GM19025 (cell line): Measurements from ENCODE around the gene TRIM74.
A peak's percentile ranks its signal among the peaks of the same experiment; 100 is the strongest.
"Not testable (repeated sequence)": the region's sequence is repeated elsewhere in the genome, so short reads cannot be mapped to it uniquely, and the experiment has no call there.

Experiments used
- ATAC-seq: cut with Tn5 transposase; IDR thresholded peaks from one replicate; pipeline ENCODE4 v1.9.1; 2021; ENCODE audit warnings: mild to moderate bottlenecking, low read depth, moderate library complexity; ENCODE audit not compliant: unreplicated experiment

Gene TRIM74

DNA sequence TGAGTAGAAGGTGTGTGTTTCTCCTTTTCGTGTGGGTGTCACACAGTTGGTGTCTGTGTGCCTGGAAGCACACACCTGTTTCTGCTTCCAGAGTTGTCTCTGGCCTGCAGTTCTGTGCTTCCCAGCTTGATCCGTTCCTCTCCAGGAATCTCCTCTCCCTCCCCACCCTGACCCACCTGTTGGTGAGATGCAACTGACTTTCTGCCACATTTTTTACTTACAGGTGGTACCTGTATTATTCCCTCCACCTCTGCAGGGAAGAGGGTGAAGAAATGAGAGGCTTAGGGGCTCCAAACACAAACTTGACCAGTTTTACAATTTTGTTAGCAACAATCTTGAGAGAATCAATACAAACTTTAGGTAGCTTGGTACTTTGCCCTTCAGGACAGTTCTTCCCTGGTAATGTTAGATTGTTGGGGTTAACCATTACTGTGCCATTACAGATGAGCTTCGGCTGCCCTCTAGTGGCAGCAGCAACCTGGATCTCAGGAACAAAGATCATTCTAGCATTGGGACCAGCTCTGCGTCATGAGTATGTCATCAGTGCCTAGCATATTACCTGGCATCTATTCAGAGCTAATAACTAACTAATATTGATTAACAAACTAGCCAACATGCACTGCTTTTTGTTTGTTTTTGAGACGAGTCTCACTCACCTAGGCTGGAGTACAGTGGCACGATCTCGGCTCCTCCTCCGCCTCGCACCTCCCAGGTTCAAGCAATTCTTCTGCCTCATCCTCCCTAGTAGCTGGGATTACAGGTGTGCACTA, 54.3 kb downstream of the TRIM74 start:
- ATAC-seq, result peak; percentile 65

DNA sequence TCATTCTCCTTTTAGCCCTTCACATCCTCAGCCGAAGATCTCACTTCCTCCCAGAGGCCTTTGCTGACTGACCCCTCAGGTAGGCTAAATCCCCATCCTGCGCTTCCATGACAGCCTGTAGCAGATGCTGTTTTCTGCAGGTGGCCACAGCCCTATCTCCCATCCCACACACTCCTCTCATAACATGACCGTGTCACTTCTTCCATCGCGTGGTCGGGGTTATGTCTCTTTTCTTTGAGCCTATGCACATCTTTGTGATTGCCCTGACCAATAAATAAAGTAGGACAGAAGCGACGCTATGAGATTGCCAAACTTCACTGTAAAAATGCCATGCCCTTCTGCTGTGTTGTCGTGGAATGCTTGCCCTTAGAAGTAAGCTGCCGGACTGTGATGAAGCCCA, 55.5 kb downstream of the TRIM74 start:
- ATAC-seq, result not testable (repeated sequence)

GRCh38 chr7:72911395-72911794, 57.9 kb downstream of the TRIM74 start:
- not testable (repeated sequence) for ATAC-seq
